Panc1 (cell line): ENCODE measurements around the gene ITPA. TPM values are rescaled to one million over a fixed set of nuclear protein-coding genes. Genes with fewer than 3 reads are reported as not detected.

Source experiments
- ATAC-seq: fragments of 200-7000 bp; cut with Tn5 transposase; 2 replicates; pipeline ENCODE4 v1.9.1; 2020; ENCODE audit warnings: mild to moderate bottlenecking, moderate library complexity
- BruUV-seq: library from RNA; stranded (reverse); fragments of 400-500 nt; replicated peaks from 2 replicates; lab custom pipeline; 2021; lab: Mats Ljungman, UMichigan
- CTCF ChIA-PET: fragments of 300-600 bp; sonication (Branson Sonifier 250); formaldehyde crosslinking; loops from one replicate; lab custom pipeline; 2022; ENCODE audit warnings: antibody characterized with exemption; lab: Charles Lee
- POLR2A ChIA-PET: fragments of 300-600 bp; sonication (Branson Sonifier 250); formaldehyde crosslinking; loops from one replicate; lab custom pipeline; 2022; ENCODE audit warnings: antibody characterized with exemption; lab: Charles Lee
- DNase-seq: peaks from one replicate; pipeline ENCODE4 v3.0.0-alpha.2; 2010; ENCODE audit warnings: low read depth, low spot score
- H3K27ac ChIP-seq: 2 replicates; pipeline ENCODE4 v1.5.1; 2011; ENCODE audit warnings: mild to moderate bottlenecking, low read length, inconsistent platforms
- H3K27me3 ChIP-seq: fragments of 200-500 bp; sonication (Bioruptor generic); 2 replicates; pipeline ENCODE4 v1.6.0; 2014; ENCODE audit warnings: low read length, inconsistent platforms; ENCODE audit not compliant: control insufficient read depth, insufficient read depth
- H3K36me3 ChIP-seq: fragments of 200-500 bp; sonication (Bioruptor generic); 2 replicates; pipeline ENCODE4 v1.5.1; 2014; ENCODE audit warnings: inconsistent platforms, mild to moderate bottlenecking, low read length, moderate library complexity; ENCODE audit not compliant: control insufficient read depth, insufficient read depth
- H3K4me1 ChIP-seq: 2 replicates; pipeline ENCODE4 v1.5.1; 2011; ENCODE audit warnings: inconsistent platforms, mild to moderate bottlenecking, low read length, moderate library complexity; ENCODE audit not compliant: control insufficient read depth, insufficient read depth
- H3K4me3 ChIP-seq, 2 experiments: 2 replicates each; pipeline ENCODE4 v1.5.1; 2011 to 2012; ENCODE audit warnings: low read depth in 2 of 2, low read length in 2 of 2, mild to moderate bottlenecking in 2 of 2, inconsistent platforms in 1 of 2, moderate library complexity in 1 of 2
- H3K9me3 ChIP-seq: fragments of 200-500 bp; sonication (Bioruptor generic); 2 replicates; pipeline ENCODE4 v1.5.1; 2014; ENCODE audit warnings: low read depth, mild to moderate bottlenecking, inconsistent platforms, low read length, moderate library complexity; ENCODE audit not compliant: control insufficient read depth, insufficient read depth
- POLR2AphosphoS5 ChIP-seq: IDR thresholded peaks from 2 replicates; pipeline ENCODE4 v1.6.1; 2012; ENCODE audit warnings: mild to moderate bottlenecking, low read depth, low read length, moderate library complexity
- REST ChIP-seq, 2 experiments: IDR thresholded peaks; 2 replicates each; pipeline ENCODE4 v1.6.1; 2011 to 2012; ENCODE audit warnings: low read depth in 2 of 2, control low read depth in 1 of 2, low read length in 1 of 2, mild to moderate bottlenecking in 1 of 2, moderate library complexity in 1 of 2; ENCODE audit not compliant: insufficient read depth in 1 of 2
- SIN3A ChIP-seq: IDR thresholded peaks from 2 replicates; pipeline ENCODE4 v1.6.1; 2012; ENCODE audit warnings: low read depth, mild to moderate bottlenecking, low read length, moderate library complexity, borderline replicate concordance; ENCODE audit not compliant: insufficient read depth
- TCF7L2 ChIP-seq: IDR thresholded peaks from 2 replicates; pipeline ENCODE4 v1.6.1; 2011; ENCODE audit warnings: mild to moderate bottlenecking, low read depth, low read length, inconsistent platforms
- in situ Hi-C: cut with HindIII; loops from 2 replicates; pipeline ENCODE4 v1.10.0; 2016; ENCODE audit warnings: low sequenced_read_pairs, low pct_unique_long_range_greater_than_20kb
- intact Hi-C: fragments of 100-400 bp; cut with micrococcal nuclease; formaldehyde crosslinking; loops from one replicate; pipeline ENCODE4 v1.10.0; 2022; ENCODE audit not compliant: unreplicated experiment
- total RNA-seq: library from RNA; stranded (reverse); gene quantifications from one replicate; pipeline ENCODE4 v1.2.1, GENCODE V29; 2021; ENCODE audit not compliant: unreplicated experiment
- TF ChIP-seq, protein P1 (sequence below): fragments of 450-650 bp; IDR thresholded peaks from 2 replicates; pipeline ENCODE4 v1.5.1; 2017; ENCODE audit warnings: mild to moderate bottlenecking

The ITPA gene
- total RNA-seq, 1 experiment from 2014 or later = 107 TPM

DNA sequence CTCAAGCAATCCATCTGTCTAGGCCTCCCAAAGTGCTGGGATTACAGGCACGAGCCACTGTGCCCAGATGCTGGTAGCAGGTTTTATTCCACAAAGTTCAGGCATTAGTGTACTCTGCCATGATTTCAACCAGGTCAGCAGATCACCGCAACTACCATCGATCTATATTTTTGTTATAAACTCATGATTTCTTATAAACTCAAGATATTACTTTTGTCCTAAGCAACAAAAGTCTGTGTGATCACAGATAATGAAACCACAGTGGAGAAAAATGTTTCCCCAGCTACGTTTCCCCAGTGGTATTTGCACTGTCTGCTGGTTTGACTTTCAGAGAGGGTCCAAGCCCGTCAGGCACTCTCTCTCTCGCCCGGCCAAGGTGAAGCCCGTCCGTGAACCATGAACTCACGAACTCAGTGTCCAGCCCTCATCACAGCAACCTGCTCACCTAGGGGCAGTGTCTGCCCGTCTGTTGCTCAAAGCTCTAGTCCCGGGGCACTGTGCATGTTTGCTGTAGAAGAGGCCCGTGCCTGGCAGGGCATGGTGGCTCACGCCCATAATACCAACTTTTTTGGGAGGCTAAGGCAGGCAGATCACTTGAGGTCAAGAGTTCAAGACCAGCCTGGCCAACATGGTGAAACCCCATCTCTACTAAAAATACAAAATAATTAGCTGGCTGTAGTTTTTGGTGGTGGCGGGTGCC is 22.7 kb downstream of the ITPA start:
- CTCF ChIA-PET = no interaction called here
- H3K4me1 ChIP-seq = peaks cover 20% of the 10 kb centered on the region
- no peaks in the 10 kb centered on the region for H3K9me3 ChIP-seq
- in situ Hi-C loops = no loop called here
- no peak overlapping the region for H3K27ac ChIP-seq
- POLR2A ChIA-PET = no interaction called here
- DNase-seq (no peak), ATAC-seq (no peak)
- H3K4me3 ChIP-seq = no peak overlapping the region
- no peak for TF ChIP-seq POLR2AphosphoS5
- intact Hi-C loops = no loop called here
- no peaks in the 10 kb centered on the region for H3K36me3 ChIP-seq
- no TSS peak for BruUV-seq
- no peaks in the 10 kb centered on the region for H3K27me3 ChIP-seq

DNA sequence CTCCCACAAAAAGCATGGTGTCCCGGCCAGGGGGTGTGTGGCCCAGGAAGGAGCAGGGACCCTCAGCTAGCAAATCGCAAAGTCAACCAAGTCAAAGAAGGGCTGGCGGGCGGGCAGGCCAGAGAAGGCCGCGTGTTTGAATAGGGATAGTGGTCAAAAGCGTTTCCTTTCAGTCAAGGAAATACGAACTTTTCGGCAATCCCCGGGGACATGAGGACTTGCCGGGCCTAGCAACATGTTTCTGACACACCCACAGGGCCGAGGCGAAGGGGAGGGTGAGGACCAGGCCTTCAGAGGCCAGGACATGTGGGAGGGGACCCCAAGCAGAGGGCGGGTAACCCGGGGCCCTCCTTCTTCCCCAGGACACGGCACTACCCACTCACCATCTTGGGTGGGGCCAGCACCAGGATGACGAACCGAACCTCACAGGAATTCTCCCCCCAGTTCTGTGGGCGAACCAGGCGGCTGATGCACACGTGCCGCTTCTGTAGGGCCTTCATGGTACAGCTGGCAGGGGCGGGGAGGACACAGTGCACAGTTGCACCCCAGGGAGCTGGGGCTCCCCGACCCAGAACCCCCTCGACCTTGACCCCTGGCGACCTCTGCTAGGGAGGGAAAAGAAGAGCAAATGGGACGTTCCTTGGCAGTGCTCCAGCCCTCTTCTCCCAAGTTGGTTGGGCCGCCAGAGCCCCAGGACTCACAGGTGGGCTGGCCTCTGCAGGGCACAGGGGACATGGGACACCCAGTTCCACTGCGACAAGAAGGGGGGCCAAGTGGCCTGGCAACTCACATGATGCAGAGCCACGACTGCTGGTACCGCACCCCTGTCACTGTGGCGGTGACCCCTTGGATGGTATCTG is 24.1 kb downstream of the ITPA start:
- no peaks in the 10 kb centered on the region for H3K27me3 ChIP-seq
- no peak for DNase-seq

More for the DNA sequence above, 24.1 kb downstream of the ITPA start:
- H3K4me1 ChIP-seq = peaks cover 26% of the 10 kb centered on the region
- in situ Hi-C loops (no loop called here), intact Hi-C loops (no loop called here)
- no peaks in the 10 kb centered on the region for H3K36me3 ChIP-seq
- ChIA-PET CTCF (interaction anchor here (0.5 kb wide), 1 partner anchor 15 kb away, joined by 7 read pairs; no protein-coding TSS in a partner anchor), POLR2A (no interaction called here)
- BruUV-seq = no TSS peak
- H3K27ac ChIP-seq = no peak overlapping the region
- no peaks in the 10 kb centered on the region for H3K9me3 ChIP-seq
- no peak overlapping the region for H3K4me3 ChIP-seq
- no peak for ATAC-seq
- TF ChIP-seq, protein P1, sequence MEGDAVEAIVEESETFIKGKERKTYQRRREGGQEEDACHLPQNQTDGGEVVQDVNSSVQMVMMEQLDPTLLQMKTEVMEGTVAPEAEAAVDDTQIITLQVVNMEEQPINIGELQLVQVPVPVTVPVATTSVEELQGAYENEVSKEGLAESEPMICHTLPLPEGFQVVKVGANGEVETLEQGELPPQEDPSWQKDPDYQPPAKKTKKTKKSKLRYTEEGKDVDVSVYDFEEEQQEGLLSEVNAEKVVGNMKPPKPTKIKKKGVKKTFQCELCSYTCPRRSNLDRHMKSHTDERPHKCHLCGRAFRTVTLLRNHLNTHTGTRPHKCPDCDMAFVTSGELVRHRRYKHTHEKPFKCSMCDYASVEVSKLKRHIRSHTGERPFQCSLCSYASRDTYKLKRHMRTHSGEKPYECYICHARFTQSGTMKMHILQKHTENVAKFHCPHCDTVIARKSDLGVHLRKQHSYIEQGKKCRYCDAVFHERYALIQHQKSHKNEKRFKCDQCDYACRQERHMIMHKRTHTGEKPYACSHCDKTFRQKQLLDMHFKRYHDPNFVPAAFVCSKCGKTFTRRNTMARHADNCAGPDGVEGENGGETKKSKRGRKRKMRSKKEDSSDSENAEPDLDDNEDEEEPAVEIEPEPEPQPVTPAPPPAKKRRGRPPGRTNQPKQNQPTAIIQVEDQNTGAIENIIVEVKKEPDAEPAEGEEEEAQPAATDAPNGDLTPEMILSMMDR = no peak
- TF ChIP-seq REST (IDR thresholded peaks at IDR 0.05; ENCODE audit: insufficient read depth in 1 of 2, low read depth in 2 of 2, low read length in 1 of 2) = no peak
- no peak for TF ChIP-seq SIN3A
- TF ChIP-seq TCF7L2 = no peak
- TF ChIP-seq POLR2AphosphoS5 = no peak
